Erythroblast (primary cell): ENCODE measurements around the gene DDN.

ENCODE experiments used
- DNase-seq, 2 experiments: peaks; one replicate each; lab custom pipeline; 2025; lab: John Stamatoyannopoulos, UW
- GATA1 ChIP-seq: IDR thresholded peaks from 2 replicates; pipeline ENCODE4 v1.6.1; 2011; ENCODE audit warnings: low read depth, mild to moderate bottlenecking, control low read depth, low read length, moderate library complexity
- POLR2A ChIP-seq: IDR thresholded peaks from 2 replicates; pipeline ENCODE4 v1.6.1; 2011; ENCODE audit warnings: mild to moderate bottlenecking, low read length

Gene DDN

GRCh38 chr12:49015196-49015595, 16.0 kb upstream of the DDN start:
- peak; percentile 42 for TF ChIP-seq POLR2A
- no peak for TF ChIP-seq GATA1
- peak; percentile 55 to 84 for DNase-seq

DNA sequence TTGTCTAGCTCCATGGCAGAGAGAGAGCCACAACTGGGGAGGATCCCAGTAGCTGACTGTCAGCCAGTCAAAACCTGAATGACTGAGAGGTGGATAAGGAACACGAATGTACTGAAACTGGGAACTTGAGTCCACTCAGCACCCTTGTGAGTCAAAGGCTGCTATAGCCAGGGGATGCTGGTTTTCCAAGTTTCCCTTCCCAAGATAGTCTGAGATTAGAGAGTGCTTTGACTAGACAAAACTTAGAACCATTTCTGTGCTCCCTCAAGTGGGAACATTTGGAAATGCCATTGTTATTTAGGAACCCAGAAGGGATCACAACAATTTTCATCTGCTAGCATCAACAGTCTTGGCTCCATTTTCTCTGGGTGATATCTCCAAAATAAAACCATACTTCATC, 15.4 kb upstream of the DDN start:
- peak; percentile 41 to 43 for DNase-seq

GRCh38 chr12:49013428-49013827, 14.3 kb upstream of the DDN start:
- no peak for TF ChIP-seq POLR2A
- TF ChIP-seq GATA1 = no peak
- peak; percentile 42 to 68 for DNase-seq

More for the DNA sequence above, 15.4 kb upstream of the DDN start:
- TF ChIP-seq POLR2A (no peak), GATA1 (no peak)

- TF ChIP-seq POLR2A (no peak), GATA1 (no peak)
- DNase-seq = peak in 1 of 2 experiments; percentile 20
Observed at GRCh38 chr12:49012739-49013138, 13.6 kb upstream of the DDN start.

DNA sequence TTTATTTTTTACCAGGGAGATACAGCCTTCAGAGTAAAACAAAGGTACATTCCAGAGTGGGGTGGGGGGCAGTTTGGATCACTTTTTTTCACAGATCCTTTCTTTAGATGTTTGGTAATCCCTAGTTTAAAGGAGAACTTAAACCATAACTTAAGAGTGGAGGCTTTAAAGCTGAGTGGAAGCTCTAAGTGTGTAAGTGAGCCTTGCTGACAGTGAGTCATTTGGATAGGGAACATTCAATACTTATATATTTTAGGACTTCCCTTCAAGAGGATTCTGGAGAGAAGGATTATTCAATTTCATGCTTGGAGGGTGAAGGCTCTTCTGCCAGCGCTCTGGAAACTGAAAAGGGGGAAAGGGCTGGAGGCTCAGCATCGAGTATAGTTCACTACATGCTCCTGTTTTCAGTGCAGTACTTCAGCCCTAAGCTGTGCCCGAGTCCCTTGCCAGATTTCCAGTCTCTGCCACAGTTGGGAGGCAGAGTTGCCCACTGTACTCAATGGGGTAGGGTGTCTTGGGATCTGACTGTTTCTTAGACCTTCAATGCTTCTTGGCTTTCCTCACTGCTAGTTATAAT, 11.0 kb upstream of the DDN start:
- no peak for DNase-seq
- TF ChIP-seq GATA1 = no peak

GRCh38 chr12:49008943-49009342, 9.8 kb upstream of the DDN start:
- no peak for TF ChIP-seq POLR2A
- no peak for TF ChIP-seq GATA1
- no peak for DNase-seq

- TF ChIP-seq GATA1 (no peak), POLR2A (no peak)
- no peak for DNase-seq
Observed at GRCh38 chr12:49000346-49000745, 1.2 kb upstream of the DDN start.

GRCh38 chr12:48998497-48999353, 450 bp downstream of the DDN start:
- TF ChIP-seq GATA1 = no peak
- no peak for TF ChIP-seq POLR2A
- peak; percentile 62 for DNase-seq

- TF ChIP-seq POLR2A (no peak), GATA1 (no peak)
Observed at GRCh38 chr12:48997719-48998496, 1.3 kb downstream of the DDN start.

DNA sequence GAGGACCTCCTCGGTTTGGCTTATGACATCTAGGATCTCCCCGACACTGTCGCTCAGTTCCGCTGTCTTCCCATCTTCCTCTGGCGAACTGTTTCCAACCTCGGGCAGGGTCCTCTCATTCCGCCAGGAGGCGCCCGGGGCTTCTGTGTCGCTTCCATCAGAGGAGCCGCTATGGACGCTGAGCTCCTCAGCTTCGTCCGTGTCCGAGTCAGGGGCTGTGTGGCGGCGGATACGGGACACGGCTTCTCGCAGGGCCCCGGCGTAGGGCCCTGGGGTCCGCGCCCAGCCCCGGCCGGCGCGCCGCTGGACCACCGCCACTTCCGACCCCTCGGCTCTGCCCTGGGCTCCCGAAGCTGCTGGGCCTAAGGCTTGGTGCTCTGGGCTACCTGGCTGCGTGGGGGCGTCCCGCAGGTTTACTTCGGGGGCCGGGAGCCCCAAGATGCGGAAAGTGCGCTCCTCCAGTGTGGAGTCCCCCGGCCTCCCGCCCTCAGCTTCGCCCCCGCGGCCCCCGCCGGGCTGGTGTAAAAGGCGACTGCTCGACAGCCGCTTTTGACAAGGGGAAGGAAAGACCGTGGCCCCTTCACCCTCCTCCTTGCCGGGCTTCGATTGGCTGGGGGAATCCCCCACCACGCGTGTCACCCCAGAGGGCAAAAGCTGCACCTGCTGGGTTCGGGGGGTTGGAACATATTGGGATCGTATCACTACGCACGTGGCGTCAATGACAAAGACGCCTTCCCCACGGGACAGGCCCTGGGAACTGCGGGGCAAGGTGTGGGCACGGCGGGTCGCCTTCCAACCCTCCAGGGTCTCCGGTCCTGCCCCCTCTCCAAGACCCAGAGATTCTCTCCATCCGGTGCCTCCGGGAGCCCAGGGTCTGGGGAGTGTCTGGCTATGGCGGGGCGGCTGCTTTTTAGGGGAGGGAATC, 2.1 kb downstream of the DDN start:
- TF ChIP-seq POLR2A (no peak), GATA1 (no peak)
- DNase-seq = peak; percentile 78 to 85

More at GRCh38 chr12:48997719-48998496, 1.3 kb downstream of the DDN start:
- DNase-seq = peak; percentile 57 to 62

GRCh38 chr12:48995086-48995879, 3.9 kb downstream of the DDN start:
- no peak for TF ChIP-seq GATA1
- no peak for TF ChIP-seq POLR2A
- peak; percentile 53 to 69 for DNase-seq

DNA sequence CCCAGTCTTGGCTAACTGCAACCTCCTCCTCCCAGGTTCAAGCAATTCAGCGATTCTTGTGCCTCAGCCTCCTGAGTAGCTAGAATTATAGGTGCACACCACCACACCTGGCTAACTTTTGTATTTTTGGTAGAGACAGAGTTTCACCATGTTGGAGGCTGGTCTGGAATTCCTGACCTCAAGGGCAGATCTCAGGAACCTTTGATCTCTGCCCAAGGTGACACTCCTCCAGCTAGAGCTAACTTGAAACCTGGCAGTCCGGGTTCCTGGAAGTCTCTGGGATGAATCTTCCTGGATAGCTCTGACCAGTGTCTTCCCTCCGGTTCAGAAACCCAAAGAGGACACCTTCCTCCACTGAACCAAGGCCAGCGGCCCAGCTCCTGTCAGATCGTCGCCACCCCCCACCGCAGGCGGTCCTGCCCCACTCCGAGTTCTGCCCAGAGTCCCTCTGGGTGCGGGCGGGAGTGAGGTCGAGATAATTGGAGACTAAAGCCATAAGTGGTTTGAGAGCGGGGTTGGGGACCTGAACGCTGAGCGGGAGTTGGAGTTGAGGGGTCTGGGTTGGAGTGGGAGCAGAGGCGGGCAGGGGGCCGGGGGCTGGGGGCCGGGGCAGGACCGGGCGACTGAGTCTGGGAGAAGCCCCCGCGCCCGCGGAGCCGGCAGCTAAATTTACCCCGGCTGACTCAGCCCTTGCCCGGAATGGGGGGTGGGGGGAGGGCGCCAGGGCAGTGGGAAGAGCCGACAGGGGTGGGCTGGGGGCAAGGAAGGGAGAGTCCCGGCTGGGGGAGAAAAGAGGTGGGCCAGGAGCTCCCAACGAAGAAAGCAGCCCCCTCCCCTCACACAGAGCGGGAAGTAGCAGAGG, 4.7 kb downstream of the DDN start:
- TF ChIP-seq POLR2A (no peak), GATA1 (no peak)
- DNase-seq = no peak
